GM18868 (cell line): Measurements from ENCODE around the gene NAV2.

ENCODE experiments used
- ATAC-seq: cut with Tn5 transposase; IDR thresholded peaks from one replicate; pipeline ENCODE4 v1.9.1; 2021; ENCODE audit warnings: mild to moderate bottlenecking, moderate library complexity; ENCODE audit not compliant: unreplicated experiment

NAV2 gene

GRCh38 chr11:19963697-19964387 lies 251.2 kb downstream of the NAV2 start:
- no peak for ATAC-seq

GRCh38 chr11:19966441-19966840 lies 253.8 kb downstream of the NAV2 start:
- ATAC-seq, result no peak

GRCh38 chr11:19966927-19967326 lies 254.3 kb downstream of the NAV2 start:
- ATAC-seq, result no peak

- no peak for ATAC-seq
Observed at GRCh38 chr11:19967787-19968186, 255.2 kb downstream of the NAV2 start.

DNA sequence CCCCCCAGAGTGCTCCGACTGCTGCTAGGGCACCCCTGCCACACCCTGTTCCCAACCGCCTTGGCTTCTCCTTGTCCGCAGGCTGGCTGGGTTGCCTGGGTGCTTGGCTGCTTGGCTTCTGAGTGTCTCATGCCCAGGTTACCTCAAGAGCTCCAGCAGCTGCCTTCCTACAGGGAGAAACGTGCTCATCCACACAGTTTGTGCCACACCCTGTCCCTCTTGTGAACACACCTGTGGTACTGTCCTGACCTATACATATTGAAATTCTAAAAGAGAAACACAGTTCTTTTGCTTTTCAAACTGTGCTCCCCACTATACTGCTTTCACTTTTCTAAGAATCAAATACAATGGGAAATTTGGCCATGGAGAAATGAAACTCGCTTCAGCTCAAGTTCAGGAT lies 256.2 kb downstream of the NAV2 start:
- no peak for ATAC-seq

DNA sequence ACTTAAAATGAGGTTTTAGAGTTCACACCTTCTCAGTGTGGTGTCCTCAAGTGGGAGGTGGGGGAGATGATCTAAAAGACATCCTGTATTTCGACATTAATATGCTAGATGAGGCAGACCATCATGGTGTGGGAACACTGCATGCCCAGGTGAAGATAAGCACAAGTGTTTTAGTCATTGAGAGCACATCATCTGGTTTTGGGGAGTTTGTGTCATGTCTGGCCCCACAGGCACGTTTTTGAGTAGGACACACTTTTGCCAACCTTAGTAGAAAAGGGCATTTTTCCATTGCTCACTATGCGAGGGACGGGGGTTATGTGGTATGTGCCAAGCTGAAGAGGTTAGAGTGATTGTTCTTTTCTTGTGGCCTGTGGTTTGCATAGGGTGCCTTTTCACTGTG lies 258.3 kb downstream of the NAV2 start:
- ATAC-seq, result no peak

DNA sequence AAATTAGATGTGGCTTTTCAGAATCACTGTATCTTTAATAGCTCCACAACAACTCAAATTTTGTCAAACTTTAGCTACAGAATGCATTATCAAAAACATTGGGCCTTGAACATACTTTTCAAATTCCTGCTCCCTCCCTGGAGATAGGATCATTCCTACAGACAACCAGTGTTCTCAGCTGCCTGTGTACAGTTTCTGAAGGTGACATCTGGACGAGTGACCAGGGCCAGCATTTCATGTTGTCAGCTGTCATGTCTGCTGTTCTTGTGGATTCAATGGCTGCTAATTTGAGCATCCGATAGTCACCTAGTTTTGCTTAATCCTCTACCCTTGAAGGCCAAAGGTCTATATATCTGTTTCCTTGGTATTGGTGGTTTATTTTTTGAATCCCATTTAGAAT lies 259.5 kb downstream of the NAV2 start:
- no peak for ATAC-seq

GRCh38 chr11:19972651-19973050 lies 260.0 kb downstream of the NAV2 start:
- no peak for ATAC-seq

GRCh38 chr11:19973136-19973635 lies 260.5 kb downstream of the NAV2 start:
- no peak for ATAC-seq

GRCh38 chr11:19974886-19975285 lies 262.2 kb downstream of the NAV2 start:
- no peak for ATAC-seq

GRCh38 chr11:19975414-19975990 lies 262.9 kb downstream of the NAV2 start:
- no peak for ATAC-seq

- no peak for ATAC-seq
Observed at GRCh38 chr11:19976281-19976941, 263.8 kb downstream of the NAV2 start.

GRCh38 chr11:19977941-19978340 lies 265.3 kb downstream of the NAV2 start:
- no peak for ATAC-seq

GRCh38 chr11:19978668-19979518 lies 266.3 kb downstream of the NAV2 start:
- ATAC-seq, result peak; percentile 83

- ATAC-seq, result peak; percentile 65
Observed at GRCh38 chr11:19979519-19979845, 266.8 kb downstream of the NAV2 start.

DNA sequence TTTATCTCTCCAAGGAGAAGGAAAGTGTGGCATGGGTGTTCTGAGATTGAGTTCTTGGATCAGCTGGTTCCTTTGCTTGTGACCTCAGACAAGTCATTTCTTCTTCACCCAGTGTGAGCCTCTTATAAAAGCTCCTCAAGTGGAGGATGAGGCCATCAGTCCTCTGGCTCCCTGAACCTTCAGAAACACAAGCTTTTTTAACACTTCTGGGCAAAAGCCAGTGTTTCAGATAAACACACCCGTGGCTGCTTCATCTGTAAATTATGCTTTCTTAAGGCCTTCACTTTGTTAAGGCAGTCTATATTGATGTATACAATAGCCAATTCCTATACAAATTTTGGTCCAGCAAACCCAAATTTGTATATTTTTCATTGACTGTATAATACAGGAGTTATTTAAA lies 267.8 kb downstream of the NAV2 start:
- no peak for ATAC-seq

DNA sequence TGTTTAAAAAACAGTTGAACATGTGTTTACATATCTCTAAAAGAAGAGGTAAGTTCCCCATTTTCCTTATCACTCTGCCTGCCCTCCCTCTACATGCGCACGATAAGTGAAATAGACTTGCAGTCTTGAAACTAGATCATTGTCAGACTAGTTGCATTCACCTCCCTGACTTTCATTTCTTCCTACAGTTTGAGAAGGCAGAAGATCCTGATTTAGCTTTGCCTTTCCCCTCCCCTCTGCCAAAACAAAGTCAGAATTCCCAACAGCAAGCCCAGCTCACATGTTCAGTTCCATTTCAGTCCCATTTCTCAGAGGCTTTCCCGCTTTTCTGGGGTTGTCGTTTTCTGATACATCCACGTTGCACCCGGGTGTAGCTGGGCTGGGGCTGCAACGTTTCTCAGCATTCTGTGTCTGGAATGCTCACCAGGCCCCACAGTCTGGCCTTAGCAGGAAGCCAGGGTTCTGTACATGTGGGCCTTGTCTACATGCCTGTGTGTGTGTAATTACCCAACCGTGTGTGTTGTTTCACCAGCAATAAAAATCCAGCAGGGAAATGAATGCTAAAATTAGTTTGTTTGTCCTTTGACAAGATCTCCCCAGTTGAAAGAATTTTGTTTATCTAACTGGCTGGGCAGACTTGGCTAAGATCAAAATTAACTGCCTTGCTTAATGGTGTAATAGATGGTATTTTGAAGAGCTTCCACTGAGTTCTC lies 268.5 kb downstream of the NAV2 start:
- no peak for ATAC-seq

DNA sequence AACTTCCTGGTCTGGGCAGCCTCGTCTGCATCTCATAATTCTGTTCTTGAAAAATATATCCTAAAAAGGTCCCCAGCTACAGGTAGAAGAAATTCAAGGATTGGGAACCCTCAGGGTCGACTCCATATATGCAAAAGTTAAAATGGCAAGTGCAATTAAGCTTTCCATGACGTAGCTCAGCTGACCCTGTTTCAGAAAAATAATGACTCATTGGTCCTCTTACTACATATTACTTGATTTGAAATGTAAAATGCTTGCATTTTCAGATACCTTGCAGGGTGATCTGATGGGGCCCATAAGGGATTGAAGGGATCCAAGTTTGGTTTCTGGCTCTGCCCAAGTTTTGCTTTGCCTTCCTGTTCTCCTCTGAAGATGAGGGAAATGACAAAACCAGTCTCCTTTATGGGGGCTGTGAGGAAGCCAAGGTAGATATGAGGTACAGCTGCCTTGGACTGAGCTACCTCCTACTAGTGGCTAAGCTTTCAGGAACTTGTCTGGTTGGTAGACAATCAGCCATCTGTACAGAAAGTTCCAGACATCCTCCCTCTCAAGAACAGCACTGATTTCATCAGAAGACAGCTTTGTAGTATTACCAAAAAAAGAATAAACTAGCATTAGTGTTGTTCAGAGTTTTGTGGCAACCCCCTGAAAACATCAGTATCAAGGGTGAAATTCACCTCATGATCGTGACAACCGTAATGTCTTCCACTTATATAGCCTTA lies 270.3 kb downstream of the NAV2 start:
- no peak for ATAC-seq

- no peak for ATAC-seq
Observed at GRCh38 chr11:19984048-19984742, 271.6 kb downstream of the NAV2 start.

DNA sequence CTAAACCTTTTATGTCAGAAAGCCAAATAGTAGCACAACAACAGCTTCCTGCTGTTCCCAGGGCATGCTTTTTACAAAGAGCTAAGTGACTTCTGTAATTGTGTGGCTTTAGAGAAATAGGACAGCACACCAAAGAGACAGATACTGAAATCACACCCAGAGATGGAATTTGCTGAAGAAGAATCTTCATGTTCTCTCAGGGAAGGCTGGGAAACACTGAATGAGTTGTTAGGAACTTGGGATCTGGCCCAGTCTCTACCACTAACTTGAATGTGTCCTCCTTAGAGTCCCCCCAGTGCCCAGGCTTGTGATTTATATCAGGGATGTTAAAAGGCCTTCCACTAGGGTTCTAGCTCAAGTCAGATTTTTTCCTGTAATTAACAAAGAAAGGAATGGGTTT lies 272.5 kb downstream of the NAV2 start:
- no peak for ATAC-seq
